Skeletal muscle cell (primary cell): ENCODE results near the gene CD58.

Experiments used
- DNase-seq: peaks from one replicate; pipeline ENCODE4 v3.0.0-alpha.2; 2010; ENCODE audit warnings: low read depth
- H3K4me3 ChIP-seq: 2 replicates; pipeline ENCODE4 v1.5.1; 2011; ENCODE audit warnings: low read depth, mild to moderate bottlenecking, control low read depth, low read length, moderate library complexity

CD58 gene

GRCh38 chr1:116556289-116557006, 14.4 kb downstream of the CD58 start:
- no peak for DNase-seq
- no peak overlapping the region for H3K4me3 ChIP-seq

GRCh38 chr1:116554924-116555323, 15.9 kb downstream of the CD58 start:
- no peak for DNase-seq
- H3K4me3 ChIP-seq = no peak overlapping the region

- no peak overlapping the region for H3K4me3 ChIP-seq
- no peak for DNase-seq
Measured at GRCh38 chr1:116553386-116554115, 17.3 kb downstream of the CD58 start.

- DNase-seq = no peak
- no peak overlapping the region for H3K4me3 ChIP-seq
Measured at GRCh38 chr1:116546354-116546977, 24.4 kb downstream of the CD58 start.

- no peak overlapping the region for H3K4me3 ChIP-seq
- DNase-seq = no peak
Measured at GRCh38 chr1:116545359-116545705, 25.5 kb downstream of the CD58 start.

GRCh38 chr1:116544588-116545358, 26.1 kb downstream of the CD58 start:
- no peak overlapping the region for H3K4me3 ChIP-seq
- no peak for DNase-seq

GRCh38 chr1:116540088-116540487, 30.7 kb downstream of the CD58 start:
- no peak overlapping the region for H3K4me3 ChIP-seq
- no peak for DNase-seq

- DNase-seq = no peak
Measured at GRCh38 chr1:116538544-116538943, 32.3 kb downstream of the CD58 start.

GRCh38 chr1:116537898-116538297, 32.9 kb downstream of the CD58 start:
- no peak for DNase-seq
- no peak overlapping the region for H3K4me3 ChIP-seq

More at GRCh38 chr1:116538544-116538943, 32.3 kb downstream of the CD58 start:
- H3K4me3 ChIP-seq = no peak overlapping the region

GRCh38 chr1:116537040-116537831, 33.6 kb downstream of the CD58 start:
- no peak overlapping the region for H3K4me3 ChIP-seq
- no peak for DNase-seq

GRCh38 chr1:116534014-116534739, 36.6 kb downstream of the CD58 start:
- H3K4me3 ChIP-seq = no peak overlapping the region
- no peak for DNase-seq

- H3K4me3 ChIP-seq = no peak overlapping the region
- no peak for DNase-seq
Measured at GRCh38 chr1:116533429-116533820, 37.4 kb downstream of the CD58 start.

GRCh38 chr1:116532671-116533428, 38.0 kb downstream of the CD58 start:
- DNase-seq = no peak
- no peak overlapping the region for H3K4me3 ChIP-seq

GRCh38 chr1:116531917-116532316, 38.9 kb downstream of the CD58 start:
- H3K4me3 ChIP-seq = no peak overlapping the region
- DNase-seq = no peak

- DNase-seq = no peak
- no peak overlapping the region for H3K4me3 ChIP-seq
Measured at GRCh38 chr1:116529681-116530080, 41.1 kb downstream of the CD58 start.

- DNase-seq = no peak
- H3K4me3 ChIP-seq = no peak overlapping the region
Measured at GRCh38 chr1:116529199-116529631, 41.6 kb downstream of the CD58 start.

GRCh38 chr1:116528329-116529083, 42.3 kb downstream of the CD58 start:
- DNase-seq = no peak
- no peak overlapping the region for H3K4me3 ChIP-seq
